ENCODE measurements around the gene LRRK1. TPM values are rescaled to one million over a fixed set of nuclear protein-coding genes. Genes with fewer than 3 reads are reported as not detected.

Gene LRRK1
- total and polyA plus RNA-seq, 2 experiments from 2014 or later = 2.6 to 4.5 TPM

DNA sequence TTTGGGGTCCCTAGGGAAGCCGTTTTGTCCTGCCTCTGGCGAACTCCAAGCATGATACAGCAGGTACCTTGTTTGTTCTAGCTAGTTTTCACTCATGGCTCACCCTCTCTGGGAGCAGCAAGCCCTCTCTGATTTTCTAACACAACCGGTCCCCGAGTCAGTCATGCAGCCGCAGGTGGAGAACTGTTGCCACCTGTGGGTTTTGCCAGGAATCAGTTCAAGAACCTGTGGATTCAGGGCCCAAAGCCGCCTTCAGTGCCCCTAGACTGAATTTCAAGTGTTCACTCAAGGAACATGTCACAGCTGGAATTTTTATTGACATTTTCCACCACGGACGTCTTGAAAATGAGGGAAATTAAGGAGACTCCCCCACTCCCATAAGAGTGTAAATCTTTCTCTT, 13.3 kb upstream of the LRRK1 start:
- TF ChIP-seq, protein P1, sequence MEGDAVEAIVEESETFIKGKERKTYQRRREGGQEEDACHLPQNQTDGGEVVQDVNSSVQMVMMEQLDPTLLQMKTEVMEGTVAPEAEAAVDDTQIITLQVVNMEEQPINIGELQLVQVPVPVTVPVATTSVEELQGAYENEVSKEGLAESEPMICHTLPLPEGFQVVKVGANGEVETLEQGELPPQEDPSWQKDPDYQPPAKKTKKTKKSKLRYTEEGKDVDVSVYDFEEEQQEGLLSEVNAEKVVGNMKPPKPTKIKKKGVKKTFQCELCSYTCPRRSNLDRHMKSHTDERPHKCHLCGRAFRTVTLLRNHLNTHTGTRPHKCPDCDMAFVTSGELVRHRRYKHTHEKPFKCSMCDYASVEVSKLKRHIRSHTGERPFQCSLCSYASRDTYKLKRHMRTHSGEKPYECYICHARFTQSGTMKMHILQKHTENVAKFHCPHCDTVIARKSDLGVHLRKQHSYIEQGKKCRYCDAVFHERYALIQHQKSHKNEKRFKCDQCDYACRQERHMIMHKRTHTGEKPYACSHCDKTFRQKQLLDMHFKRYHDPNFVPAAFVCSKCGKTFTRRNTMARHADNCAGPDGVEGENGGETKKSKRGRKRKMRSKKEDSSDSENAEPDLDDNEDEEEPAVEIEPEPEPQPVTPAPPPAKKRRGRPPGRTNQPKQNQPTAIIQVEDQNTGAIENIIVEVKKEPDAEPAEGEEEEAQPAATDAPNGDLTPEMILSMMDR (conservative IDR thresholded peaks at IDR 0.05; ENCODE audit: low read depth in 2 of 2) = peak; percentile 28 to 50; a peak in 2 of 4 replicates
- TF ChIP-seq, protein P2, sequence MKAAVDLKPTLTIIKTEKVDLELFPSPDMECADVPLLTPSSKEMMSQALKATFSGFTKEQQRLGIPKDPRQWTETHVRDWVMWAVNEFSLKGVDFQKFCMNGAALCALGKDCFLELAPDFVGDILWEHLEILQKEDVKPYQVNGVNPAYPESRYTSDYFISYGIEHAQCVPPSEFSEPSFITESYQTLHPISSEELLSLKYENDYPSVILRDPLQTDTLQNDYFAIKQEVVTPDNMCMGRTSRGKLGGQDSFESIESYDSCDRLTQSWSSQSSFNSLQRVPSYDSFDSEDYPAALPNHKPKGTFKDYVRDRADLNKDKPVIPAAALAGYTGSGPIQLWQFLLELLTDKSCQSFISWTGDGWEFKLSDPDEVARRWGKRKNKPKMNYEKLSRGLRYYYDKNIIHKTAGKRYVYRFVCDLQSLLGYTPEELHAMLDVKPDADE (IDR thresholded peaks at IDR 0.05) = no peak
- no peak for TF ChIP-seq EZH2phosphoT487 (IDR thresholded peaks at IDR 0.05; ENCODE audit: unreplicated experiment)
- TF ChIP-seq ZNF114 (CRISPR knock-in tag; IDR thresholded peaks at IDR 0.05) = no peak
- H3K27ac Mint-ChIP-seq = no peak overlapping the region
- peaks cover 11% of the 10 kb centered on the region for H3K4me1 Mint-ChIP-seq
- no peaks in the 10 kb centered on the region for H3K36me3 Mint-ChIP-seq (ENCODE audit: low read depth)
- peaks cover 4% of the 10 kb centered on the region for H3K27me3 Mint-ChIP-seq (ENCODE audit: insufficient read depth, low read depth, poor library complexity)
- ATAC-seq (peak; percentile 43), DNase-seq (ENCODE audit: low spot score) (peak; percentile 35)
- H3K4me3 Mint-ChIP-seq = no peak overlapping the region
- Histone ChIP-seq H2AFZ (no peak overlapping the region), H4K20me1 (replicated peaks; ENCODE audit: insufficient read depth) (no peaks in the 10 kb centered on the region), H3K27ac (ENCODE audit: low read depth) (no peak overlapping the region), H3K79me2 (replicated peaks; ENCODE audit: insufficient read depth) (no peaks in the 10 kb centered on the region), H3K4me3 (no peak overlapping the region), H3K4me2 (no peak overlapping the region), H3K27me3 (ENCODE audit: insufficient read depth) (no peaks in the 10 kb centered on the region), H3K36me3 (ENCODE audit: insufficient read depth) (no peaks in the 10 kb centered on the region), H3F3A (replicated peaks; ENCODE audit: low read depth) (no peaks in the 10 kb centered on the region), H3K4me1 (ENCODE audit: insufficient read depth) (peaks cover 9% of the 10 kb centered on the region; the same call in 1 of the 2 replicates), H3K9me2 (ENCODE audit: insufficient read depth) (no peaks in the 10 kb centered on the region)
- no peaks in the 10 kb centered on the region for H3K9me3 Mint-ChIP-seq

DNA sequence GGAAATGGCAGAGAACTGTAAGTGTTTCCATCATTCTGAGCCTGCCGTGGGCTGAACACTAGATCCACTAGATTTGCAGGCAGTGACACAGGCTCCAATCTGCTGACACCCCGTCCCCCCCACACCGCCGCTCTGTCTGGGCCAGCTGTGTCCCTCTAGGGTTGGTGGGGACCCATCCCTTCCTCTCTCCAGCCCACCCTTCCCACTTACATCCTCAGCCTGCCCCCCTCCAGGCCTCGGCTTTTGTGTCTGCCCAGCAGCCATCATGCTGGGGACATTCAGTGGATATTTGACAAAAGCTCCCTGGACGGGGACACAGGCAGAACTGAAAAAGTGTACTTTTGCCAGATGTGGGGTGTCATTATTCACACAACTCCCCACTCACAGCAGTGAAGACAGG, 10.7 kb upstream of the LRRK1 start:
- H4K20me1 ChIP-seq (replicated peaks; ENCODE audit: insufficient read depth) = no peaks in the 10 kb centered on the region
- no peaks in the 10 kb centered on the region for H3K79me2 ChIP-seq (replicated peaks; ENCODE audit: insufficient read depth)
- no peak overlapping the region for H2AFZ ChIP-seq
- Mint-ChIP-seq H3K36me3 (ENCODE audit: low read depth) (peaks cover 1% of the 10 kb centered on the region; the same call in 1 of the 3 replicates), H3K4me3 (no peak overlapping the region), H3K4me1 (peaks cover 9% of the 10 kb centered on the region), H3K27me3 (ENCODE audit: insufficient read depth, low read depth, poor library complexity) (peaks cover 2% of the 10 kb centered on the region), H3K27ac (no peak overlapping the region), H3K9me3 (peaks cover 2% of the 10 kb centered on the region; the same call in 1 of the 3 replicates)
- no peaks in the 10 kb centered on the region for H3K9me2 ChIP-seq (ENCODE audit: insufficient read depth)
- H3K4me3 ChIP-seq = no peak overlapping the region
- TF ChIP-seq CREB1 (CRISPR knock-in tag; IDR thresholded peaks at IDR 0.05; ENCODE audit: low read depth) (no peak), POLR2AphosphoS5 (IDR thresholded peaks at IDR 0.05; ENCODE audit: low read depth) (no peak), ZNF331 (CRISPR knock-in tag; IDR thresholded peaks at IDR 0.05; ENCODE audit: low read depth) (no peak), NANOG (IDR thresholded peaks at IDR 0.05; ENCODE audit: borderline replicate concordance) (no peak)
- TF ChIP-seq, protein P2 (IDR thresholded peaks at IDR 0.05) = no peak
- H3F3A ChIP-seq (replicated peaks; ENCODE audit: low read depth) = no peaks in the 10 kb centered on the region
- no peaks in the 10 kb centered on the region for H3K27me3 ChIP-seq (ENCODE audit: insufficient read depth)
- H3K36me3 ChIP-seq (ENCODE audit: insufficient read depth) = no peaks in the 10 kb centered on the region
- no peak overlapping the region for H3K4me2 ChIP-seq
- ATAC-seq (no peak), DNase-seq (ENCODE audit: low spot score) (no peak)
- peaks cover 9% of the 10 kb centered on the region; the same call in 1 of the 2 replicates for H3K4me1 ChIP-seq (ENCODE audit: insufficient read depth)
- H3K27ac ChIP-seq (ENCODE audit: low read depth) = no peak overlapping the region

Measured in GM23338 (cell line).